NT2/D1 (cell line): ENCODE data around the gene APRT.

Source experiments
- SUZ12 ChIP-seq: IDR thresholded peaks from 2 replicates; pipeline ENCODE4 v1.6.1; 2011; ENCODE audit not compliant: insufficient read length, insufficient read depth; ENCODE audit errors: extremely low read depth
- YY1 ChIP-seq: IDR thresholded peaks from 2 replicates; pipeline ENCODE4 v1.6.1; 2011; ENCODE audit not compliant: insufficient read length, insufficient read depth
- ZNF274 ChIP-seq: IDR thresholded peaks from 2 replicates; pipeline ENCODE4 v1.6.1; 2011; ENCODE audit warnings: mild to moderate bottlenecking, low read depth, low read length

GRCh38 chr16:88798073-88798472 is 13.7 kb downstream of the APRT start:
- no peak for TF ChIP-seq YY1
- no peak for TF ChIP-seq ZNF274
- TF ChIP-seq SUZ12 = no peak
